GM19035 (cell line): ENCODE data around the gene PCDHGA10.
"Not testable (repeated sequence)": the region's sequence is repeated elsewhere in the genome, so short reads cannot be mapped to it uniquely, and the experiment has no call there.

ENCODE experiments used
- ATAC-seq: cut with Tn5 transposase; IDR thresholded peaks from one replicate; pipeline ENCODE4 v1.9.1; 2021; ENCODE audit not compliant: unreplicated experiment

The PCDHGA10 gene

GRCh38 chr5:141420855-141421488 is 8.2 kb downstream of the PCDHGA10 start, which contains the start of gene PCDHGA11:
TSS of gene PCDHGA11 (plus strand) at chr5:141421051. CDS start at chr5:141421228, 177 bp downstream.
- no peak for ATAC-seq

- ATAC-seq = no peak
Observed at GRCh38 chr5:141421489-141421855, 8.7 kb downstream of the PCDHGA10 start.

- no peak for ATAC-seq
Observed at GRCh38 chr5:141422742-141423291, 10.0 kb downstream of the PCDHGA10 start.

GRCh38 chr5:141427783-141428426 is 15.1 kb downstream of the PCDHGA10 start:
- no peak for ATAC-seq

- ATAC-seq = peak; percentile 83
Observed at GRCh38 chr5:141430332-141431113, 17.7 kb downstream of the PCDHGA10 start, which contains the start of gene PCDHGA12. TSS of gene PCDHGA12 (plus strand) at chr5:141430507. CDS start at chr5:141430760, 253 bp downstream.

- peak; percentile 33 for ATAC-seq
Observed at GRCh38 chr5:141431286-141431685, 18.5 kb downstream of the PCDHGA10 start.

GRCh38 chr5:141432308-141432707 is 19.5 kb downstream of the PCDHGA10 start:
- not testable (repeated sequence) for ATAC-seq

- not testable (repeated sequence) for ATAC-seq
Observed at GRCh38 chr5:141432726-141433125, 19.9 kb downstream of the PCDHGA10 start.

- no peak for ATAC-seq
Observed at GRCh38 chr5:141434006-141434405, 21.2 kb downstream of the PCDHGA10 start.

GRCh38 chr5:141437221-141437620 is 24.4 kb downstream of the PCDHGA10 start:
- no peak for ATAC-seq

- no peak for ATAC-seq
Observed at GRCh38 chr5:141439411-141440141, 26.8 kb downstream of the PCDHGA10 start.

- no peak for ATAC-seq
Observed at GRCh38 chr5:141440341-141440740, 27.6 kb downstream of the PCDHGA10 start.

- ATAC-seq = no peak
Observed at GRCh38 chr5:141441571-141442170, 28.9 kb downstream of the PCDHGA10 start.

- ATAC-seq = no peak
Observed at GRCh38 chr5:141465351-141465750, 52.6 kb downstream of the PCDHGA10 start.
